IPS-18a (cell line): Measurements from ENCODE around the gene NTN1.

ENCODE experiments used
- H3K27ac ChIP-seq: one replicate; pipeline ENCODE4 v1.5.1; 2013; ENCODE audit warnings: low read length
- H3K27me3 ChIP-seq: one replicate; pipeline ENCODE4 v1.6.1; 2013; ENCODE audit warnings: mild to moderate bottlenecking, low read length; ENCODE audit not compliant: control insufficient read depth, insufficient read depth
- H3K36me3 ChIP-seq: one replicate; pipeline ENCODE4 v1.6.1; 2013; ENCODE audit warnings: low read depth, low read length; ENCODE audit not compliant: control insufficient read depth
- H3K4me1 ChIP-seq: one replicate; pipeline ENCODE4 v1.6.1; 2013; ENCODE audit warnings: low read depth, low read length; ENCODE audit not compliant: control insufficient read depth
- H3K4me3 ChIP-seq: one replicate; pipeline ENCODE4 v1.5.1; 2013; ENCODE audit warnings: low read length
- H3K9ac ChIP-seq: one replicate; pipeline ENCODE4 v1.6.1; 2013; ENCODE audit warnings: mild to moderate bottlenecking, low read length, moderate library complexity
- H3K9me3 ChIP-seq: one replicate; pipeline ENCODE4 v1.6.1; 2013; ENCODE audit warnings: low read depth, low read length; ENCODE audit not compliant: control insufficient read depth

Gene NTN1

GRCh38 chr17:9272501-9273200 is 251.3 kb downstream of the NTN1 start:
- no peaks in the 10 kb centered on the region for H3K4me1 ChIP-seq
- H3K4me3 ChIP-seq: no peak overlapping the region
- no peak overlapping the region for H3K27ac ChIP-seq
- no peaks in the 10 kb centered on the region for H3K36me3 ChIP-seq
- no peaks in the 10 kb centered on the region for H3K9me3 ChIP-seq
- no peak overlapping the region for H3K9ac ChIP-seq
- no peaks in the 10 kb centered on the region for H3K27me3 ChIP-seq

- Histone ChIP-seq H3K9me3 (no peaks in the 10 kb centered on the region), H3K9ac (no peak overlapping the region), H3K4me3 (no peak overlapping the region), H3K4me1 (no peaks in the 10 kb centered on the region), H3K36me3 (no peaks in the 10 kb centered on the region), H3K27ac (no peak overlapping the region), H3K27me3 (no peaks in the 10 kb centered on the region)
These were observed 252.4 kb downstream of the NTN1 start for GRCh38 chr17:9273428-9274391.

GRCh38 chr17:9274973-9275372 is 253.7 kb downstream of the NTN1 start:
- no peak overlapping the region for H3K27ac ChIP-seq
- no peak overlapping the region for H3K4me3 ChIP-seq
- H3K27me3 ChIP-seq: no peaks in the 10 kb centered on the region
- no peaks in the 10 kb centered on the region for H3K36me3 ChIP-seq
- no peak overlapping the region for H3K9ac ChIP-seq
- no peaks in the 10 kb centered on the region for H3K9me3 ChIP-seq
- H3K4me1 ChIP-seq: no peaks in the 10 kb centered on the region

GRCh38 chr17:9279893-9280292 is 258.6 kb downstream of the NTN1 start:
- H3K36me3 ChIP-seq: no peaks in the 10 kb centered on the region
- H3K27ac ChIP-seq: no peak overlapping the region
- no peaks in the 10 kb centered on the region for H3K9me3 ChIP-seq
- H3K9ac ChIP-seq: no peak overlapping the region
- no peak overlapping the region for H3K4me3 ChIP-seq
- H3K4me1 ChIP-seq: peaks cover 5% of the 10 kb centered on the region
- H3K27me3 ChIP-seq: no peaks in the 10 kb centered on the region

- Histone ChIP-seq H3K36me3 (no peaks in the 10 kb centered on the region), H3K27me3 (no peaks in the 10 kb centered on the region), H3K4me1 (peaks cover 26% of the 10 kb centered on the region), H3K27ac (no peak overlapping the region), H3K9me3 (no peaks in the 10 kb centered on the region), H3K4me3 (no peak overlapping the region), H3K9ac (no peak overlapping the region)
These were observed 262.6 kb downstream of the NTN1 start for GRCh38 chr17:9283909-9284308.

- H3K27me3 ChIP-seq: no peaks in the 10 kb centered on the region
- no peak overlapping the region for H3K27ac ChIP-seq
- no peaks in the 10 kb centered on the region for H3K36me3 ChIP-seq
- no peak overlapping the region for H3K4me3 ChIP-seq
- peaks cover 26% of the 10 kb centered on the region for H3K4me1 ChIP-seq
- no peaks in the 10 kb centered on the region for H3K9me3 ChIP-seq
- H3K9ac ChIP-seq: no peak overlapping the region
These were observed 263.6 kb downstream of the NTN1 start for GRCh38 chr17:9284884-9285283.

- Histone ChIP-seq H3K9ac (no peak overlapping the region), H3K27ac (no peak overlapping the region), H3K36me3 (no peaks in the 10 kb centered on the region)
These were observed 264.5 kb downstream of the NTN1 start for GRCh38 chr17:9285602-9286427.

GRCh38 chr17:9286434-9286833 is 265.1 kb downstream of the NTN1 start:
- H3K9ac ChIP-seq: no peak overlapping the region

More at GRCh38 chr17:9285602-9286427, 264.5 kb downstream of the NTN1 start:
- Histone ChIP-seq H3K27me3 (no peaks in the 10 kb centered on the region), H3K4me1 (peaks cover 26% of the 10 kb centered on the region), H3K4me3 (no peak overlapping the region), H3K9me3 (no peaks in the 10 kb centered on the region)

GRCh38 chr17:9287306-9287705 is 266.0 kb downstream of the NTN1 start:
- Histone ChIP-seq H3K27me3 (no peaks in the 10 kb centered on the region), H3K9ac (no peak overlapping the region), H3K4me1 (peaks cover 26% of the 10 kb centered on the region), H3K4me3 (no peak overlapping the region), H3K36me3 (no peaks in the 10 kb centered on the region), H3K27ac (peak overlapping the region; percentile 11), H3K9me3 (no peaks in the 10 kb centered on the region)

More at GRCh38 chr17:9286434-9286833, 265.1 kb downstream of the NTN1 start:
- H3K9me3 ChIP-seq: no peaks in the 10 kb centered on the region
- H3K36me3 ChIP-seq: no peaks in the 10 kb centered on the region
- no peak overlapping the region for H3K4me3 ChIP-seq
- H3K4me1 ChIP-seq: peaks cover 26% of the 10 kb centered on the region
- no peak overlapping the region for H3K27ac ChIP-seq
- H3K27me3 ChIP-seq: no peaks in the 10 kb centered on the region

- H3K4me3 ChIP-seq: no peak overlapping the region
These were observed 268.9 kb downstream of the NTN1 start for GRCh38 chr17:9290226-9290613.

GRCh38 chr17:9291912-9292560 is 270.7 kb downstream of the NTN1 start:
- no peak overlapping the region for H3K9ac ChIP-seq
- H3K27ac ChIP-seq: no peak overlapping the region
- H3K36me3 ChIP-seq: no peaks in the 10 kb centered on the region
- peaks cover 4% of the 10 kb centered on the region for H3K4me1 ChIP-seq
- no peaks in the 10 kb centered on the region for H3K27me3 ChIP-seq
- H3K4me3 ChIP-seq: no peak overlapping the region
- H3K9me3 ChIP-seq: no peaks in the 10 kb centered on the region

More at GRCh38 chr17:9290226-9290613, 268.9 kb downstream of the NTN1 start:
- no peak overlapping the region for H3K9ac ChIP-seq
- H3K36me3 ChIP-seq: no peaks in the 10 kb centered on the region
- H3K27ac ChIP-seq: no peak overlapping the region
- peaks cover 17% of the 10 kb centered on the region for H3K4me1 ChIP-seq
- no peaks in the 10 kb centered on the region for H3K27me3 ChIP-seq
- H3K9me3 ChIP-seq: no peaks in the 10 kb centered on the region
